ENCODE measurements around the gene ZFPM1.

The ZFPM1 gene

GRCh38 chr16:88418869-88419268 is 34.2 kb upstream of the ZFPM1 start:
- Histone ChIP-seq H3K4me3 (ENCODE audit: low read depth, low read length) (no peak overlapping the region), H3K4me1 (ENCODE audit: control insufficient read depth, insufficient read depth, low read length, unreplicated experiment) (no peaks in the 10 kb centered on the region), H3K36me3 (ENCODE audit: insufficient read depth, low read length) (no peaks in the 10 kb centered on the region), H3K27me3 (ENCODE audit: insufficient read depth, low read length) (no peaks in the 10 kb centered on the region), H3K27ac (ENCODE audit: low read depth, low read length) (no peak overlapping the region), H3K79me2 (ENCODE audit: control insufficient read depth, insufficient read depth, low read length, unreplicated experiment) (no peaks in the 10 kb centered on the region), H2AFZ (ENCODE audit: low read length, unreplicated experiment) (no peak overlapping the region)

GRCh38 chr16:88419790-88420189 is 33.3 kb upstream of the ZFPM1 start:
- no peaks in the 10 kb centered on the region for H3K4me1 ChIP-seq (ENCODE audit: control insufficient read depth, insufficient read depth, low read length, unreplicated experiment)
- H3K79me2 ChIP-seq (ENCODE audit: control insufficient read depth, insufficient read depth, low read length, unreplicated experiment) = no peaks in the 10 kb centered on the region
- no peak overlapping the region for H3K4me3 ChIP-seq (ENCODE audit: low read depth, low read length)

GRCh38 chr16:88420496-88420895 is 32.6 kb upstream of the ZFPM1 start:
- H3K79me2 ChIP-seq (ENCODE audit: control insufficient read depth, insufficient read depth, low read length, unreplicated experiment) = no peaks in the 10 kb centered on the region
- no peaks in the 10 kb centered on the region for H3K4me1 ChIP-seq (ENCODE audit: control insufficient read depth, insufficient read depth, low read length, unreplicated experiment)
- no peak overlapping the region for H3K4me3 ChIP-seq (ENCODE audit: low read depth, low read length)
- H3K27ac ChIP-seq (ENCODE audit: low read depth, low read length) = no peak overlapping the region
- no peak overlapping the region for H2AFZ ChIP-seq (ENCODE audit: low read length, unreplicated experiment)
- no peaks in the 10 kb centered on the region for H3K27me3 ChIP-seq (ENCODE audit: insufficient read depth, low read length)
- H3K36me3 ChIP-seq (ENCODE audit: insufficient read depth, low read length) = no peaks in the 10 kb centered on the region

More at GRCh38 chr16:88419790-88420189, 33.3 kb upstream of the ZFPM1 start:
- Histone ChIP-seq H2AFZ (ENCODE audit: low read length, unreplicated experiment) (no peak overlapping the region), H3K27ac (ENCODE audit: low read depth, low read length) (no peak overlapping the region), H3K27me3 (ENCODE audit: insufficient read depth, low read length) (no peaks in the 10 kb centered on the region), H3K36me3 (ENCODE audit: insufficient read depth, low read length) (no peaks in the 10 kb centered on the region)

GRCh38 chr16:88421301-88421700 is 31.8 kb upstream of the ZFPM1 start:
- Histone ChIP-seq H3K36me3 (ENCODE audit: insufficient read depth, low read length) (no peaks in the 10 kb centered on the region), H3K4me3 (ENCODE audit: low read depth, low read length) (no peak overlapping the region), H3K79me2 (ENCODE audit: control insufficient read depth, insufficient read depth, low read length, unreplicated experiment) (no peaks in the 10 kb centered on the region), H3K27ac (ENCODE audit: low read depth, low read length) (no peak overlapping the region), H3K4me1 (ENCODE audit: control insufficient read depth, insufficient read depth, low read length, unreplicated experiment) (no peaks in the 10 kb centered on the region), H3K27me3 (ENCODE audit: insufficient read depth, low read length) (no peaks in the 10 kb centered on the region), H2AFZ (ENCODE audit: low read length, unreplicated experiment) (no peak overlapping the region)

- Histone ChIP-seq H3K79me2 (ENCODE audit: control insufficient read depth, insufficient read depth, low read length, unreplicated experiment) (no peaks in the 10 kb centered on the region), H3K27ac (ENCODE audit: low read depth, low read length) (no peak overlapping the region), H3K27me3 (ENCODE audit: insufficient read depth, low read length) (no peaks in the 10 kb centered on the region), H2AFZ (ENCODE audit: low read length, unreplicated experiment) (no peak overlapping the region), H3K4me3 (ENCODE audit: low read depth, low read length) (no peak overlapping the region), H3K4me1 (ENCODE audit: control insufficient read depth, insufficient read depth, low read length, unreplicated experiment) (no peaks in the 10 kb centered on the region), H3K36me3 (ENCODE audit: insufficient read depth, low read length) (no peaks in the 10 kb centered on the region)
Measured at GRCh38 chr16:88421871-88422433, 31.1 kb upstream of the ZFPM1 start.

GRCh38 chr16:88422733-88423447 is 30.2 kb upstream of the ZFPM1 start:
- no peaks in the 10 kb centered on the region for H3K79me2 ChIP-seq (ENCODE audit: control insufficient read depth, insufficient read depth, low read length, unreplicated experiment)
- H3K4me1 ChIP-seq (ENCODE audit: control insufficient read depth, insufficient read depth, low read length, unreplicated experiment) = no peaks in the 10 kb centered on the region
- no peaks in the 10 kb centered on the region for H3K27me3 ChIP-seq (ENCODE audit: insufficient read depth, low read length)
- no peak overlapping the region for H3K4me3 ChIP-seq (ENCODE audit: low read depth, low read length)
- no peaks in the 10 kb centered on the region for H3K36me3 ChIP-seq (ENCODE audit: insufficient read depth, low read length)
- H2AFZ ChIP-seq (ENCODE audit: low read length, unreplicated experiment) = no peak overlapping the region
- no peak overlapping the region for H3K27ac ChIP-seq (ENCODE audit: low read depth, low read length)

GRCh38 chr16:88423448-88423850 is 29.6 kb upstream of the ZFPM1 start:
- no peak overlapping the region for H3K4me3 ChIP-seq (ENCODE audit: low read depth, low read length)
- no peak overlapping the region for H2AFZ ChIP-seq (ENCODE audit: low read length, unreplicated experiment)
- H3K27me3 ChIP-seq (ENCODE audit: insufficient read depth, low read length) = no peaks in the 10 kb centered on the region
- H3K27ac ChIP-seq (ENCODE audit: low read depth, low read length) = no peak overlapping the region
- H3K4me1 ChIP-seq (ENCODE audit: control insufficient read depth, insufficient read depth, low read length, unreplicated experiment) = no peaks in the 10 kb centered on the region
- H3K36me3 ChIP-seq (ENCODE audit: insufficient read depth, low read length) = no peaks in the 10 kb centered on the region
- no peaks in the 10 kb centered on the region for H3K79me2 ChIP-seq (ENCODE audit: control insufficient read depth, insufficient read depth, low read length, unreplicated experiment)

GRCh38 chr16:88424587-88425235 is 28.4 kb upstream of the ZFPM1 start:
- no peak overlapping the region for H2AFZ ChIP-seq (ENCODE audit: low read length, unreplicated experiment)
- no peak overlapping the region for H3K4me3 ChIP-seq (ENCODE audit: low read depth, low read length)
- H3K27me3 ChIP-seq (ENCODE audit: insufficient read depth, low read length) = no peaks in the 10 kb centered on the region
- H3K27ac ChIP-seq (ENCODE audit: low read depth, low read length) = no peak overlapping the region
- no peaks in the 10 kb centered on the region for H3K4me1 ChIP-seq (ENCODE audit: control insufficient read depth, insufficient read depth, low read length, unreplicated experiment)
- no peaks in the 10 kb centered on the region for H3K79me2 ChIP-seq (ENCODE audit: control insufficient read depth, insufficient read depth, low read length, unreplicated experiment)
- no peaks in the 10 kb centered on the region for H3K36me3 ChIP-seq (ENCODE audit: insufficient read depth, low read length)

GRCh38 chr16:88426018-88426417 is 27.1 kb upstream of the ZFPM1 start:
- Histone ChIP-seq H3K4me3 (ENCODE audit: low read depth, low read length) (no peak overlapping the region), H3K36me3 (ENCODE audit: insufficient read depth, low read length) (no peaks in the 10 kb centered on the region), H3K27me3 (ENCODE audit: insufficient read depth, low read length) (no peaks in the 10 kb centered on the region), H3K4me1 (ENCODE audit: control insufficient read depth, insufficient read depth, low read length, unreplicated experiment) (no peaks in the 10 kb centered on the region), H3K79me2 (ENCODE audit: control insufficient read depth, insufficient read depth, low read length, unreplicated experiment) (no peaks in the 10 kb centered on the region), H2AFZ (ENCODE audit: low read length, unreplicated experiment) (no peak overlapping the region), H3K27ac (ENCODE audit: low read depth, low read length) (no peak overlapping the region)

- Histone ChIP-seq H3K27ac (ENCODE audit: low read depth, low read length) (no peak overlapping the region), H3K79me2 (ENCODE audit: control insufficient read depth, insufficient read depth, low read length, unreplicated experiment) (no peaks in the 10 kb centered on the region), H3K4me1 (ENCODE audit: control insufficient read depth, insufficient read depth, low read length, unreplicated experiment) (no peaks in the 10 kb centered on the region), H3K36me3 (ENCODE audit: insufficient read depth, low read length) (no peaks in the 10 kb centered on the region), H3K27me3 (ENCODE audit: insufficient read depth, low read length) (no peaks in the 10 kb centered on the region), H2AFZ (ENCODE audit: low read length, unreplicated experiment) (no peak overlapping the region), H3K4me3 (ENCODE audit: low read depth, low read length) (no peak overlapping the region)
Measured at GRCh38 chr16:88427376-88427775, 25.7 kb upstream of the ZFPM1 start.

- Histone ChIP-seq H3K27me3 (ENCODE audit: insufficient read depth, low read length) (no peaks in the 10 kb centered on the region), H2AFZ (ENCODE audit: low read length, unreplicated experiment) (no peak overlapping the region), H3K27ac (ENCODE audit: low read depth, low read length) (no peak overlapping the region), H3K36me3 (ENCODE audit: insufficient read depth, low read length) (no peaks in the 10 kb centered on the region), H3K4me3 (ENCODE audit: low read depth, low read length) (no peak overlapping the region), H3K4me1 (ENCODE audit: control insufficient read depth, insufficient read depth, low read length, unreplicated experiment) (no peaks in the 10 kb centered on the region), H3K79me2 (ENCODE audit: control insufficient read depth, insufficient read depth, low read length, unreplicated experiment) (no peaks in the 10 kb centered on the region)
Measured at GRCh38 chr16:88428156-88428555, 24.9 kb upstream of the ZFPM1 start.
